Measurements from ENCODE around the gene MYT1. TPM values are rescaled to one million over a fixed set of nuclear protein-coding genes. Genes with fewer than 3 reads are reported as not detected.
A peak's percentile ranks its signal among the peaks of the same experiment; 100 is the strongest.

Gene MYT1
- total RNA-seq, 4 donors from 2014 or later, result 0.21 TPM; not detected in 3

GRCh38 chr20:64244281-64244805 lies 80.1 kb downstream of the MYT1 start:
- Histone ChIP-seq H3K9me3 (no peaks in the 10 kb centered on the region), H3K36me3 (no peaks in the 10 kb centered on the region), H3K27ac (no peak overlapping the region), H3K4me1 (no peaks in the 10 kb centered on the region), H3K4me3 (no peak overlapping the region), H3K27me3 (no peaks in the 10 kb centered on the region)
- TF ChIP-seq CTCF (IDR thresholded peaks at IDR 0.05) (no peak), POLR2A (IDR thresholded peaks at IDR 0.05) (no peak)
- intact Hi-C loops (cut with DNase I; ENCODE audit: low total_unique reads), result no loop called here
- DNase-seq, result peak; percentile 1 to 8

GRCh38 chr20:64244870-64245603 lies 80.8 kb downstream of the MYT1 start:
- TF ChIP-seq POLR2A (IDR thresholded peaks at IDR 0.05), result no peak
- H3K9me3 ChIP-seq, result no peaks in the 10 kb centered on the region
- no peak overlapping the region for H3K4me3 ChIP-seq
- no peaks in the 10 kb centered on the region for H3K36me3 ChIP-seq
- no peaks in the 10 kb centered on the region for H3K4me1 ChIP-seq
- H3K27ac ChIP-seq, result no peak overlapping the region
- no peaks in the 10 kb centered on the region for H3K27me3 ChIP-seq
- DNase-seq, result peak; percentile 5 to 6
- intact Hi-C loops (cut with DNase I; ENCODE audit: low total_unique reads), result no loop called here

- H3K4me3 ChIP-seq, result no peak overlapping the region
- TF ChIP-seq CTCF (IDR thresholded peaks at IDR 0.05) (no peak), POLR2A (IDR thresholded peaks at IDR 0.05) (no peak)
- H3K27ac ChIP-seq, result no peak overlapping the region
- no peak for DNase-seq
- H3K36me3 ChIP-seq, result no peaks in the 10 kb centered on the region
- no peaks in the 10 kb centered on the region for H3K9me3 ChIP-seq
- intact Hi-C loops (cut with DNase I; ENCODE audit: low total_unique reads), result no loop called here
- H3K27me3 ChIP-seq, result no peaks in the 10 kb centered on the region
- H3K4me1 ChIP-seq, result no peaks in the 10 kb centered on the region
Measured at GRCh38 chr20:64245746-64246595, 81.7 kb downstream of the MYT1 start.

- no peaks in the 10 kb centered on the region for H3K4me1 ChIP-seq
- H3K36me3 ChIP-seq, result no peaks in the 10 kb centered on the region
- H3K27me3 ChIP-seq, result no peaks in the 10 kb centered on the region
- H3K27ac ChIP-seq, result no peak overlapping the region
- H3K9me3 ChIP-seq, result no peaks in the 10 kb centered on the region
- no peak for DNase-seq
- TF ChIP-seq CTCF (IDR thresholded peaks at IDR 0.05) (no peak), POLR2A (IDR thresholded peaks at IDR 0.05) (no peak)
- intact Hi-C loops (cut with DNase I; ENCODE audit: low total_unique reads), result no loop called here
- no peak overlapping the region for H3K4me3 ChIP-seq
Measured at GRCh38 chr20:64246616-64247306, 82.5 kb downstream of the MYT1 start.

- Histone ChIP-seq H3K27ac (no peak overlapping the region), H3K9me3 (no peaks in the 10 kb centered on the region), H3K4me3 (no peak overlapping the region), H3K4me1 (no peaks in the 10 kb centered on the region), H3K27me3 (no peaks in the 10 kb centered on the region), H3K36me3 (no peaks in the 10 kb centered on the region)
- TF ChIP-seq POLR2A (IDR thresholded peaks at IDR 0.05) (no peak), CTCF (IDR thresholded peaks at IDR 0.05) (no peak)
- intact Hi-C loops (cut with DNase I; ENCODE audit: low total_unique reads), result no loop called here
- DNase-seq, result no peak
Measured at GRCh38 chr20:64247307-64247618, 83.0 kb downstream of the MYT1 start.

Measured in uterus (tissue), 4 donors.